IgD-negative memory B cell (primary cell): Measurements from ENCODE around the gene WDR4. TPM values are rescaled to one million over a fixed set of nuclear protein-coding genes. Genes with fewer than 3 reads are reported as not detected.
"Not testable (repeated sequence)": the region's sequence is repeated elsewhere in the genome, so short reads cannot be mapped to it uniquely, and the experiment has no call there.

Source experiments
- H3K27ac Mint-ChIP-seq, 3 donors: one replicate each; pipeline ENCODE4 v1.8.0; 2020 to 2022; ENCODE audit warnings: mild to moderate bottlenecking in 3 of 3, mixed read lengths in 3 of 3, moderate library complexity in 1 of 3
- H3K27me3 Mint-ChIP-seq: one replicate; pipeline ENCODE4 v1.8.0; 2021; ENCODE audit warnings: mixed read lengths
- H3K36me3 Mint-ChIP-seq: one replicate; pipeline ENCODE4 v1.8.0; 2020; ENCODE audit warnings: mild to moderate bottlenecking, mixed read lengths
- H3K4me1 Mint-ChIP-seq, 3 donors: one replicate each; pipeline ENCODE4 v1.8.0; 2020 to 2022; ENCODE audit warnings: mixed read lengths in 3 of 3, mild to moderate bottlenecking in 1 of 3
- H3K4me3 Mint-ChIP-seq, 4 donors: one replicate each; pipeline ENCODE4 v1.8.0; 2020 to 2022; ENCODE audit warnings: mild to moderate bottlenecking in 4 of 4, mixed read lengths in 4 of 4, moderate library complexity in 3 of 4
- H3K9me3 Mint-ChIP-seq, 3 donors: one replicate each; pipeline ENCODE4 v1.8.0; 2020 to 2021; ENCODE audit warnings: mixed read lengths in 3 of 3, mild to moderate bottlenecking in 1 of 3
- polyA plus RNA-seq: library from polyadenylated mRNA; unstranded; fragments of 300-500 nt; fragmentation: Illumina TruSeq; gene quantifications from one replicate; pipeline ENCODE4 v1.2.3, GENCODE V29; 2021

The WDR4 gene
- polyA plus RNA-seq, 1 donor from 2014 or later: 13.9 TPM

DNA sequence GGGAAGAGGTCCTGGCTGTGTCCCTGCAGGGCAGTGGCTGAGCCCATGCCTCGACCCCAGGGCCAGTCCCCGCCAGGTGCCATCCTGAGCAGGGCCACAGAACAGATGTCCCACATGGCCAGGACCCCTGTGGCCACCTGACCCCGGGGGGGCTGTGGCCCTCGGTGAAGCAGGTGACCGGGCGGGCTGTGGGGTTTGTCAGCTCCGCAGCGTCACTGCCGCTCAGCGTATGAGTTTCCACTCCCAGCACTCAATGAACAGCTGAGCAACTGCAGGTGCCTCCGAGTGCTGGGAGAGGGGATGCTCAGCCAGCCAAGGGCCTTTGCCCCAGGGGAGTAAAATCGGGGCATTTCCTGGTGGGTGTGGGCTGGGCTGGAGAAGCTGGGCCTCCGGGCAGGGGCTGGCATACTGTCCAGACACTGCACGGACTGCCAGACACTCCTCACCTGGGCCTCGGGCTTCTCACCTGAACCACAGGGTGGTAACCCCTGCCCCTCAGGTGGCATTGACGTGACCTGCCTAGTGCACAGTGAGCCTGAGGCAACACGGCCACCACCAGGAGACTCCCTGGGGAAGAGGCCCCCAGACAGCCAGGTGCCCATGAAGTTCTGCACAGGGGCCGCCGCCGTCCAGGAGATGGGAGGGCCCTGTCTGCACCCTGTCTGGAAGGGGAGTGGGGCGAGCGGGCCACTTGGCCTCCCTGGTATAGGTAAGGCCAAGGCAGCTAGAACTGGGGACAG, 37.3 kb downstream of the WDR4 start:
- H3K4me1 Mint-ChIP-seq, H3K4me3 Mint-ChIP-seq, H3K36me3 Mint-ChIP-seq, H3K27me3 Mint-ChIP-seq, H3K9me3 Mint-ChIP-seq, H3K27ac Mint-ChIP-seq: not testable (repeated sequence)

DNA sequence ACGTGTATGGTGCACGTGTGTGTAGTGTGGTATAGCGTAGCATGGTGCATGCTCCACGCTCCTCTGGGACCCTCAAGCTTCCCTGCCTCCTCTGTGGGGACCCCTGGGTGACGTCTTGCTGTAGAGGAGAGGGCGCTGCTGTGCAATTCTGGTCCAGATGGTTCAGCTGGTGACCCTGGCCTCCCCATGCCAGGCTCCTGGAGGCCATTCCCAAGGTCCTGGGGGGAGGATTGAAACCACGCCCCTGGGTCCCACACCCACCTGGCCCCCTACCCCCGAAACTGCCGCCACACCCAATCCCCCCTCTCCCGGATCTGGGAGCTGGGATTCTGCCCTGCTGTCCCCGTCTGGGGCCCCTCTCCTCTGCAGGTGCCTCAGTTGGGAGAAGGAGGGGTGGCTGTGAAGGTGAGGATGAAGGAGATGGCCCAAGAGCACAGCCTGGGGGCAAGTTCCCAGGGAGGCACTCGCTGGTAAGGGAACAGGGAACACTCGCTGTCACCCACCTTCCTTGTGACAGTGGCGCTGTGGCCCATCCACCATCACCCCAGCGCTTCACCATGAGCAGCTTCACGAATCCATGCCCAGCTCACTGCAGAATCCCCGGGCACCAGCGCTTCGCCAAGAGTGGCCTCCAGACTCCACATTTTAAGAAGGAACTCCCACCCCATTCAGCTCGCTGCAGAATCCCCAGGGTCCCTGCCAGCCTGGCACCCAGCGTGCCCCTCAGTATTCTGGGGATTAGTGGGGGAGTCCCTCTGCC, 38.0 kb downstream of the WDR4 start:
- peaks cover 3% of the 10 kb centered on the region for H3K36me3 Mint-ChIP-seq

DNA sequence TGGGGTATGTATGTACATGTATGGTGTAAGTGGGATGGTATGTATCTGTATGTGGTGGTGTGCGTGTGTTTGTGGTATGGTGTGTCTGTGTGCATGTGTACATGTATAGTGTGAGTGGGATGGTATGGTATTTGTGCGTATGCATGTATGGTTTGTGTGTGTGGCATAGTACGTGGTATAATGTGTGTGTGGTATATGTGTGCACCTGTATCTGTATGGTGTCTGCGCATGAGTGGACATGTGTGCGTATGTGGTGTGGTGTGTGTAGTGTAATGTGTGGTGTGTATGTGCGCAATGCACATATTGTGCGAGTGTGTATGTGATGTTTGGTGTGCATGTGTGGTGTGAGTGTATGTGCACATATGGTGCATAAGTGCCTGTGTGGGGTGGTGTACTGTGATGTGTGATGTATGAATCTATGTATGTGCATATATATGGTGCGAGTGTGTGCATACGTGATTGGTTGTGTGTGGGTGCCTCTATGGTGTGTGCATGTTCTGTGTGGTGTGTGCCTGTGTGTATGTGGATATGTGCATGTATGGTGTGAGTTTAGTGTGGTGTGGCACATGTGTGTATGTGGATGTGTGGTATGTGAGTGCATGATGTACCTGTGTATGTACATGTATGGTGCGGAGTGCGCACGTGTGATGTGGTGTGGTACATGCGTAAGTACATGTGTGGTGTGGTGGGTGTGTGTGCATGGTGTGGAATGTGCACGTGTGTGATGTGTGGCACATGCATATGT, 38.8 kb downstream of the WDR4 start:
- Mint-ChIP-seq H3K4me3 (no peak overlapping the region), H3K36me3 (peaks cover 2% of the 10 kb centered on the region), H3K4me1 (peaks cover 0 to 2% (median 0%) of the 10 kb centered on the region in 3 donors), H3K27ac (no peak overlapping the region), H3K9me3 (no peaks in the 10 kb centered on the region), H3K27me3 (no peaks in the 10 kb centered on the region)

More for the DNA sequence above, 38.0 kb downstream of the WDR4 start:
- H3K4me3 Mint-ChIP-seq: no peak overlapping the region
- H3K9me3 Mint-ChIP-seq: no peaks in the 10 kb centered on the region
- H3K27ac Mint-ChIP-seq: no peak overlapping the region
- H3K27me3 Mint-ChIP-seq: no peaks in the 10 kb centered on the region
- H3K4me1 Mint-ChIP-seq: peaks cover 0 to 2% (median 0%) of the 10 kb centered on the region in 3 donors

DNA sequence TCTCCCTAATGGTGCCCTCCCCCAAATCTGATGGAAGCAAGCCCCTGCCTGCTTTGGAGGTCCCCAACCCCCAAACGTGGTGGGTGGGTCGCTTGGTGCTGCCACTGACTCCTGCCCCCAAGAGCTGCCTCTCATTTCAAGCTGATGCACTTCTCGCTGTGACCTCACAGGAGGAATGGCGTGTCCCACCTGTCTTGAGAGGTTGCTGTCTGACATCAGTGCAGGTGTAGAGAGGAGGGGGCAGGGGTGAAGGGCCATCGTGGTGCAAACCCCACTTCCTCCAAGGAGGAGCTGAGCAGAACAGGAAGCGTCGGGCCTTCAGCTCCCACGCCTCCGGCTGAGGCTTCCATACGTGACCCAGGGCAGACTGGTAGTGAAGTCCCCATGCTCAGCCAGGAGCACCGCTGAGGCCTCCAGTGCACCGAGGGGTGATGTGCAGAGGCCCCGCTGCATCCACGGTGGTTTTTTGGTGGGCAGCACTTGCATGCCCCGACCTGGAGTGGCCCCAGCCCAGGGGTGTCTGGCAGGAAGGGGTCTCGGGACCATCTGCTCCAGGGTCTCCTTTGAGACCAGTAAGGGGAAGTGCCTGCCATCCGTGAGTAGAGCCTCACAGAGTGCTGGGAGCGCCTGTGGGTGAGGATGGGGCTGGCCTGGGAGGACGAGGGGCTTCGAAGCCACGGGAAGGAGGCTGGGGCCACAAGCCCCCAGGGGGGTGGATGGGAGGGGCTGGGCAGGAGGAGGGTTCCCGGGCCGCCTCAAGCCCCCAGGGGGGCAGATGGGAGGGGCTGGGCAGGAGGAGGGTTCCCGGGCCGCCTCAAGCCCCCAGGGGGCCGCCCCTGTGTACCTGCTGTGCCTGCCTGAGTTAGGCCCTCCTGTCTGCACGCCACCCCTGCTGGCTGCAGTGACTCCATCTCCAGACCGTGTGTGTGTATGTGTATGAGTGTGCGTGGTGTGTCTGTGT, 39.8 kb downstream of the WDR4 start:
- H3K36me3 Mint-ChIP-seq: peaks cover 2% of the 10 kb centered on the region
- H3K27ac Mint-ChIP-seq: no peak overlapping the region
- H3K9me3 Mint-ChIP-seq: no peaks in the 10 kb centered on the region
- peaks cover 0 to 2% (median 0%) of the 10 kb centered on the region in 3 donors for H3K4me1 Mint-ChIP-seq
- H3K27me3 Mint-ChIP-seq: no peaks in the 10 kb centered on the region
- peak overlapping the region in 2 of 4 donors; percentile 42 to 48 for H3K4me3 Mint-ChIP-seq

DNA sequence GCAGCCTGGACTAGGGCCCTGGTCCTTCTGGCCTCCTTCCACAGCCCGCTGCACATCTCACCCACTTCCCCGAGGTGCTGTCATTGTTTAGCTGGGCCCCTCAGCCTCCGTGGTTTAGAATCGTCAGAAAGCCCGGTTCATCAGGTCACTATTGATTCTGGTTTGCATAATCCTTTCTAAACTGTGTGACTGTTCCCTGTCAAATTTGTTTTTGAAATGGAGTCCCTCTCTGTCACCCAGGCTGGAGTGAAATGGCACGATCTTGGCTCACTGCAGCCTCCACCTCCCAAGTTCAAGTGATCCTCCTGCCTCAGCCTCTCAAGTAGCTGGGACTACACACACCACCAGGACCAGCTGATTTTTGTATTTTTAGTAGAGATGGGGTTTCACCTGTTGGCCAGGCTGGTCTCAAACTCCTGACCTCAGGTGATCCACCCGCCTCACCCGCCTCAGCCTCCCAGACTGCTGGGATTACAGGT, 41.1 kb downstream of the WDR4 start:
- H3K36me3 Mint-ChIP-seq, H3K9me3 Mint-ChIP-seq, H3K4me3 Mint-ChIP-seq, H3K27me3 Mint-ChIP-seq, H3K27ac Mint-ChIP-seq, H3K4me1 Mint-ChIP-seq: not testable (repeated sequence)

DNA sequence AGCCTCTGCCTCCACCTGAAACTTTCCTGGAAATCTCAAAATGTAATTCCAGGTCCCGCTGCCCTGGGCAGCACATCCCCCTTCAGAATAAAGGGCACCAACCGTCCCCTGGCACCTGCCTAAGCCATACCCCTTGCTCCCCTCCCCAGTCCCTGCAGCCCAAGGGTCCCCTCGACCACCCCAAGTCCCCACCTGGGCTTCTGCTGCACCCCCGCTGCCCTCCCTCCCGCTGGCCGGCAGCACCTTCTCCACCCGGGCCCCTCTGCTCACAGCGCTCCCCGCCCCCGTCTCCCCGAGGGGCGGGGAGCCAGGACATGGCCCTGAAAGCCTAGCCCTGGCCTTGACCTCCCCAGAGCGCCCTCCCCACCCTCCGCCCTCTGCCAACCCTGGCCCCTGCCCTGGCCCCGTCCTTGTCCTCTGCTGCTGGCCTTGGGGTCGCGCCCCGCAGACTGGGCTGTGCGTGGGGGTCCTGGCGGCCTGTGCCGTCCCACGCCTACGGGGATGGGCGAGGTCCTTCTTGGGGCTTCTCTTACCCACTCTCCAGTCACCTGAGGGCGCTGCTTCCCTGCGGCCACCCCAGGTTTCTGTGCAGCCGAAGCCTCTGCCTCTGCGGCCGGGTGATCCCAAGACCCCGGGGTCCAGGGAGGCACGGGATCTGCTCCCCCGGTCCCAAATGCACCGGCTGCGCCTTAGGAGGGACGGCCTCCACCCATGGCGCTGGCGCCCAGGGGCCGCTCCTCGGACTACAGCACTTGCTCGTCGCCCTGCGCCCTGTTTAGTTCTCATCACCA, 41.7 kb downstream of the WDR4 start:
- Mint-ChIP-seq H3K36me3 (peaks cover 2% of the 10 kb centered on the region), H3K9me3 (no peaks in the 10 kb centered on the region), H3K27me3 (peaks cover 3% of the 10 kb centered on the region), H3K4me3 (no peak overlapping the region), H3K27ac (no peak overlapping the region), H3K4me1 (peaks cover 9 to 10% (median 10%) of the 10 kb centered on the region in 3 donors)

DNA sequence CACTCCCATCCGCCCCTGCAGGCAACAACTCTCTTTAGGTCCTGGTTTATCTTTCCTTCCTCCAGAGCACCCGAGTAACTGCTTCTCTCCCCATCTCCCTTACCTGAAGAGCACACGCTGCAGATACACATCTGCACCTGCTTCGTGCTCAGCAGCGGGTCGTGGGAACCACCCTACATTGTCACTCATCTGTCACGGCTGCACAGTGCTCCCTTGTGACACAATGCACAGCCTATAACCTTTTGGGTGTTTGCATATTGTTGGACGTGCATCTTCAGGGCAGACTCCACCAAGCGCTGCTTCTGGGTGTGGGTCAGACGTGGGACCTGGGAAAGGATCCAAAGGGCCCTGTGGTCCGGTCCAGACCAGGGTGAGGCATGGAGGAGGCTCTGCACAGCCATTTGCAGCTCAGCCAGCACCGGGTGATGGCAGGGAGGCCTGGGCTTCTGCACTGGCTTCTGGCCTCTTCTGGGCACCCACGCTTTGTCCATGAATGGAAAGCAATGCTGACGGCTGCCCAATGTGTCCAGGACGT, 42.5 kb downstream of the WDR4 start:
- Mint-ChIP-seq H3K27ac (peak overlapping the region in 1 of 3 donors; percentile 90), H3K36me3 (peaks cover 2% of the 10 kb centered on the region), H3K4me1 (peaks cover 9 to 10% (median 10%) of the 10 kb centered on the region in 3 donors), H3K4me3 (peak overlapping the region in 1 of 4 donors; percentile 79), H3K27me3 (peaks cover 3% of the 10 kb centered on the region), H3K9me3 (no peaks in the 10 kb centered on the region)

DNA sequence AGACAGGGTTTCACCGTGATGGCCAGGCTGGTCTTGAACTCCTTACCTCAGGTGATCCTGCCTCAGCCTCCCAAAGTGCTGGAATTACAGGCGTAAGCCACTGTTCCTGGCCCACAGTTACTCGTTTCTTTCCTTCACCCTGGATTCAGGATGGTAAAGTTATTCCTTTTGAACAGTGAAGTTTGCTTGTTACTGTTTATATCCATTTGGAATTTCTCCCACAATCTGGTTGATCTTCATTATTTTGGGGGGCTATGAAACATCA, 43.0 kb downstream of the WDR4 start:
- Mint-ChIP-seq H3K27ac (no peak overlapping the region), H3K4me1 (peaks cover 9 to 10% (median 10%) of the 10 kb centered on the region in 3 donors), H3K4me3 (no peak overlapping the region), H3K36me3 (peaks cover 2% of the 10 kb centered on the region), H3K27me3 (peaks cover 3% of the 10 kb centered on the region), H3K9me3 (no peaks in the 10 kb centered on the region)

DNA sequence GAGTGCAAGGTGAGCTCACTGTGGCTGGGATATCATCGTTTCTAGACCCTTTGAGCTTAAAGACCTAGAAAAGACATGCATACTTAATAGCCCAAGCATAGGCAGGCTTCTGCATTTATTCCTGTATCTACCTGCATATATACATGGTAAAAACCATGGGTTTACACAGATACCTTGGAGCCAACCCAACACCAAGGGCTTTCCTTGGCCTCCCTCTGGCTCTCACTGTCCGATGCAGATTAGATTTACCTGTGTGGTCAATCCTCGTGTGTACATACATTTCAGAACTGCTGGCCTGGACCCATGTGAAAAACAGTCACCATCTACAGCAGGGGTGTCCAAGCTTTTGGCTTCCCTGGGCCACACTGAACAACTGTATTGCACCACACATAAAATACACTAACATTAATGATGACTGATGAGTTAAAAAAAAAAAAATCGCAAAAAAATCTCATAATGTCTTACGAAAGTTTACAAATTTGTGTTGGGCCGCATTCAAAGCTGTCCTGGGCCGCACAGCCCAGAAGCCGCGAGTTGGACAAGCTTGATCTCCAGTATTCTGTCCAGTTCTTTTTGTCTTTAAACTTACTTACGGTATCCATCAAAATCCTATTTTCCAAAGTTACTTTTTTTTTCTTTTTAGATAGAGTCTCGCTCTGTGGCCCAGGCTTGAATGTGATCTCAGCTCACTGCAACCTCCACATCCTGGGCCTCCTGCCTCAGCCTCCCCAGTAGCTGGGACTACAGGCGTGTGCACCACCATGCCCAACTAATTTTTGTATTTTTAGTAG, 43.5 kb downstream of the WDR4 start:
- H3K27me3 Mint-ChIP-seq: peaks cover 3% of the 10 kb centered on the region
- H3K4me1 Mint-ChIP-seq: peaks cover 9 to 10% (median 10%) of the 10 kb centered on the region in 3 donors
- peaks cover 2% of the 10 kb centered on the region for H3K36me3 Mint-ChIP-seq
- H3K9me3 Mint-ChIP-seq: no peaks in the 10 kb centered on the region
- H3K4me3 Mint-ChIP-seq: no peak overlapping the region
- no peak overlapping the region for H3K27ac Mint-ChIP-seq

DNA sequence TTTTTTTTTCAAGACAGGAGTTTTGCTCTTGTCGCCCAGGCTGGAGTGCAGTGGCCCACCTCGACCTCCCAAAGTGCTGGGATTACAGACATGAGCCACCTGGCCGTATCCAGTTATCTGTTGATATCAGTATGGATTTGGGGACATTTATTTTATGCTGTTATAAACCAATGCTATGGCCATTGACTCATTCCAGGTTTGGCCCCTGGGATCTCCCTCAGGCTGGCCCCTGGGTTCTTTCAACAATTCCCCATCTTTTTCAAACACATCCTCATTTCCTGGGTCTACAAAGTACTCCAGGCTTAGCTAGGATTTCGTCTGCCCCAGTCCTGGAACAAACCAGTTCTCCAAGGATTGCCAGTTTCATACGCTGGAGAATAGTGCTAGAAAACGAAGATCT, 44.1 kb downstream of the WDR4 start:
- H3K4me1 Mint-ChIP-seq: peaks cover 9 to 10% (median 10%) of the 10 kb centered on the region in 3 donors
- no peaks in the 10 kb centered on the region for H3K9me3 Mint-ChIP-seq
- H3K4me3 Mint-ChIP-seq: no peak overlapping the region
- peaks cover 2% of the 10 kb centered on the region for H3K36me3 Mint-ChIP-seq
- H3K27me3 Mint-ChIP-seq: peaks cover 3% of the 10 kb centered on the region
- H3K27ac Mint-ChIP-seq: no peak overlapping the region

DNA sequence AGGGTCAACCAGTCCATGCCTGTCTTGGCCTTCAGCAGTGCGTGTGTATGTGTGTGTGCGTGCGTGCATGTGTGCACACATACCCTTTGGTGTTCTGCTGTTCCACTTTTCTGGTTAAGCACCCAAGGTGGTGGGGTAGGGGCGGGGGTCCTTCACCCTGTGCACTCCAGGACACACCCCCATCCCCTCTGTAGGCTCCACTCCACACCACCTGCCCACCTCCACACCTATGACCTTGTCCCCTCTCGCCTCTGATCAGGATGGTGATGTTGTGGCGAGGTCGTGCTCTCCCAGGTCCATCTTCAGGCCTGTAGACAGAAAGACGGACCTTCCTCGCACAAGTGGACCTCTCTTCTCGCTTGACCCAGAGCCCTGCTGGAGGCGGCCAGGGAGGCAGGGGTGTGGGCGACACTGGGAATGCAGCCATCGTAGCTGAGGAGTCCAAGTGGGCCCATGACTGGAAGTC, 44.6 kb downstream of the WDR4 start:
- Mint-ChIP-seq H3K27ac (no peak overlapping the region), H3K4me1 (peaks cover 9 to 10% (median 10%) of the 10 kb centered on the region in 3 donors), H3K36me3 (peaks cover 2% of the 10 kb centered on the region), H3K27me3 (peaks cover 3% of the 10 kb centered on the region), H3K9me3 (no peaks in the 10 kb centered on the region), H3K4me3 (peak overlapping the region in 1 of 4 donors; percentile 68)

DNA sequence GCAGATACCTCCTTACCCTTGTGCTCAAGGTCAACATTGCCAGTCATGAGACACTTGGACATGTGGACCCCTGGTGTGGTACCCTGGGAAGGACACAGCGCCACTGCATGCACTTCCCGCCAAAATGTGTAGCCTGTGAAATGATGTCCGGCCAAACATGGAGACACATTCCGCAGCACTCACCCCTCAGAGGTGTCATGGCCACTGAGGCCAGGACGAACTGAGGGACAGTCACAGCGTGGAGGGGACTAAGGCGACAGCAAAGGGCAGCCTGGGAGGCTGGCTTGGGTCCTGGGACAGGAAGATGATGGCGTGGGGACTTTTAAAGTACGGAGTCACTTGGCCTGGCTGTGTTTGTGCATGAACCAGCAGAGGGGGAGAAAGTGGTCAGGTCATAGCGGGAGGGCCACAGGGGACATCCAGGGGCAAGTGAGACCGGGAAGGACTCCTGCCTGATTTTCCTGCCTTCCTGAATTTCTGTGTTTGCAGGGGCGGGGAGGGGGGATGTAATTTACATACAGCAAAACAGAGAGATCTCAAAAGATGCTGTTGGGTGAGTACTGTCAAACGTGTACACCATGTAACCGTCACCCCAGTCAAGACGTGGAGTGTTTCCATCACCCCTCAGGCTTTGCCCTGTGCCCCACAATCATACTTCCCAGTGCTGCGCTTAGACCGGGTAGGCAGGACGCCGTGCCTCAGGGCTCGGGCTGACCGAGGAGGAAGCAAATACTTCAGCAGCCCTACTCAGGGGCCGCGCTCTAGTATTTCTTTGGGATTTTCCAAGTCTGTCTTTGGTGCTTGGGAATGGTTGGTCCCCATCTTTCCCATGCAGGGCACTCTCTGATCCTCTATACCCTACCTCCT, 45.2 kb downstream of the WDR4 start:
- Mint-ChIP-seq H3K27ac (peak overlapping the region in 1 of 3 donors; percentile 18), H3K9me3 (no peaks in the 10 kb centered on the region), H3K4me3 (no peak overlapping the region), H3K4me1 (peaks cover 9 to 10% (median 10%) of the 10 kb centered on the region in 3 donors), H3K27me3 (peaks cover 3% of the 10 kb centered on the region), H3K36me3 (peaks cover under 1% of the 10 kb centered on the region)
